ENCODE measurements around the gene AKAP11. TPM values are rescaled to one million over a fixed set of nuclear protein-coding genes. Genes with fewer than 3 reads are reported as not detected.

AKAP11 gene
- total and polyA plus RNA-seq, 3 donors from 2014 or later = 31.5 to 62.0 (median 48.4) TPM

- intact Hi-C loops (cut with DNase I; ENCODE audit: low total_unique reads) = no loop called here
- Histone ChIP-seq H3K4me1 (no peaks in the 10 kb centered on the region), H3K27ac (no peak overlapping the region), H3K4me3 (no peak overlapping the region), H3K27me3 (no peaks in the 10 kb centered on the region), H3K36me3 (ENCODE audit: low read depth, missing control alignments) (no peaks in the 10 kb centered on the region), H3K9me3 (no peaks in the 10 kb centered on the region)
- WGBS, 2 donors = 89 to 94% methylated on average over 4 to 6 of the region's 6 CpGs
- DNase-seq = no peak
- TF ChIP-seq POLR2A (IDR thresholded peaks at IDR 0.05) (no peak), CTCF (IDR thresholded peaks at IDR 0.05) (no peak)
Measured at GRCh38 chr13:42355491-42356183, 83.7 kb downstream of the AKAP11 start.

- TF ChIP-seq POLR2A (IDR thresholded peaks at IDR 0.05) (no peak), CTCF (IDR thresholded peaks at IDR 0.05) (no peak)
- WGBS, 2 donors = 88 to 91% methylated on average over 5 of the region's 5 CpGs
Measured at GRCh38 chr13:42356184-42356575, 84.2 kb downstream of the AKAP11 start.

GRCh38 chr13:42360046-42360574 is 88.2 kb downstream of the AKAP11 start:
- no peaks in the 10 kb centered on the region for H3K4me1 ChIP-seq
- H3K27me3 ChIP-seq = no peaks in the 10 kb centered on the region
- no peaks in the 10 kb centered on the region for H3K36me3 ChIP-seq (ENCODE audit: low read depth, missing control alignments)
- H3K27ac ChIP-seq = no peak overlapping the region
- no peaks in the 10 kb centered on the region for H3K9me3 ChIP-seq
- intact Hi-C loops (cut with DNase I; ENCODE audit: low total_unique reads) = no loop called here
- no peak overlapping the region for H3K4me3 ChIP-seq
- 87 to 90% methylated on average over 8 of the region's 8 CpGs for WGBS, 2 donors
- no peak for DNase-seq
- TF ChIP-seq CTCF (IDR thresholded peaks at IDR 0.05) (no peak), POLR2A (IDR thresholded peaks at IDR 0.05) (no peak)

More at GRCh38 chr13:42356184-42356575, 84.2 kb downstream of the AKAP11 start:
- H3K4me1 ChIP-seq = no peaks in the 10 kb centered on the region
- H3K9me3 ChIP-seq = no peaks in the 10 kb centered on the region
- H3K36me3 ChIP-seq (ENCODE audit: low read depth, missing control alignments) = no peaks in the 10 kb centered on the region
- H3K27me3 ChIP-seq = no peaks in the 10 kb centered on the region
- H3K4me3 ChIP-seq = no peak overlapping the region
- no peak for DNase-seq
- intact Hi-C loops (cut with DNase I; ENCODE audit: low total_unique reads) = no loop called here
- H3K27ac ChIP-seq = no peak overlapping the region

DNA sequence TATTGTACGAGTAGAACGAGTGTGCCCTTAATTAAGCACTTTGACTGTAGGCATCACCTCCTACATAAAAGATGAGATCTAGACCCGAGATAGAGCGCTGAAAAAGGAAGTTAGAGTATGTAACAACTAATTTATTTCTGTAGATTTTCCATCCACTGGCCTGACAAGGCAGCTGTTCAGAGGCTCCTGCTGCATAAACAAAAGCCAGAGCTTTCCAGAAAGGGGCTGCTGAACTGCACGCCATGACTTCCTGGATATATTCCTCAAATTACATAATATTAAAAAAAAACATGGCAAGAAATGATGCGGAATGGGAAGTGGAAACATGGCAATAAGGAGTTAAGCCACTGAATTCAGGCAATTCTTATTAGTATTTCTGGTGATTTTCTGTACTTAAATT is 89.7 kb downstream of the AKAP11 start:
- H3K27ac ChIP-seq = no peak overlapping the region
- no peaks in the 10 kb centered on the region for H3K27me3 ChIP-seq
- no peaks in the 10 kb centered on the region for H3K9me3 ChIP-seq
- 67 to 75% methylated on average over 6 of the region's 6 CpGs for WGBS, 2 donors
- intact Hi-C loops (cut with DNase I; ENCODE audit: low total_unique reads) = no loop called here
- TF ChIP-seq CTCF (IDR thresholded peaks at IDR 0.05) (no peak), POLR2A (IDR thresholded peaks at IDR 0.05) (no peak)
- H3K4me1 ChIP-seq = no peaks in the 10 kb centered on the region
- H3K36me3 ChIP-seq (ENCODE audit: low read depth, missing control alignments) = no peaks in the 10 kb centered on the region
- no peak overlapping the region for H3K4me3 ChIP-seq
- DNase-seq = no peak
